ENCODE measurements around the gene TEAD4. TPM values are rescaled to one million over a fixed set of nuclear protein-coding genes. Genes with fewer than 3 reads are reported as not detected.

The TEAD4 gene
- total RNA-seq, 1 experiment from 2014 or later = 96.2 TPM

DNA sequence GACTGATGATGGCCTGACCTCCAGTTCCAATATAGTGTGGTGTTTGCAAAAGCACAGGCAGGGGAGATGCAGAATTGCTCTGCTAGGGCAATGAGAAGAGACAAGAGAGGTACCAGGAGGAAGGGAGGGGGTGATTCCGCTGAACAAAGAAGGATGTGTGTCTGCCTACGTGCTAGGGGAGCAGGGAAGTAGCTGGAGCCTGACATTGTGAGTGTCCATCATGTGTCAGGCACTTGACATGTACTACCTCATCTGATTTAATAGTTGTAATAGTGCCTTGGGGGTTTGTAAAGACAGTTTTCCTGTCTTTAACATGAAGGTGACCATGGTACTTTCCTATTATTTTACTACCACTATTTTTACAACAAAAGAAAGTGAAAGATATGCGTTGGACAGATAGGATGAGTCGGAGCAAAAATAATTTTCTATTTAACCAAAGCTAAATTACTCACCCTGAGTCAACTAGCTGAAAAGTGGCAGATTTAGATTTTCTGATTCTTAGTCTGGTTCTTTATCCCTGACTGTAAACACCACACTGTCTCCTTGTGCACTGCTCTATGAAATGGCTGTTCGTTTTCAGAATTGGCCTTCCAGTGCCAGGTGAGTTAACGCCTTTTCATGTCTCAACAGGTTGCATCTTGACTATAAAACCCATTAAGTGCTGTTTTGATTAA lies 33.7 kb upstream of the TEAD4 start:
- no TSS peak for BruUV-seq (replicated peaks)
- ChIA-PET CTCF (no interaction called here), POLR2A (no interaction called here)
- no peaks in the 10 kb centered on the region for H3K4me1 Mint-ChIP-seq (ENCODE audit: low read depth, unreplicated experiment)
- no peaks in the 10 kb centered on the region for H3K4me1 ChIP-seq
- no peaks in the 10 kb centered on the region for H3K9me3 ChIP-seq
- no peaks in the 10 kb centered on the region for H3K9me3 Mint-ChIP-seq (ENCODE audit: unreplicated experiment)
- DNase-seq = no peak
- TF ChIP-seq, protein P1, sequence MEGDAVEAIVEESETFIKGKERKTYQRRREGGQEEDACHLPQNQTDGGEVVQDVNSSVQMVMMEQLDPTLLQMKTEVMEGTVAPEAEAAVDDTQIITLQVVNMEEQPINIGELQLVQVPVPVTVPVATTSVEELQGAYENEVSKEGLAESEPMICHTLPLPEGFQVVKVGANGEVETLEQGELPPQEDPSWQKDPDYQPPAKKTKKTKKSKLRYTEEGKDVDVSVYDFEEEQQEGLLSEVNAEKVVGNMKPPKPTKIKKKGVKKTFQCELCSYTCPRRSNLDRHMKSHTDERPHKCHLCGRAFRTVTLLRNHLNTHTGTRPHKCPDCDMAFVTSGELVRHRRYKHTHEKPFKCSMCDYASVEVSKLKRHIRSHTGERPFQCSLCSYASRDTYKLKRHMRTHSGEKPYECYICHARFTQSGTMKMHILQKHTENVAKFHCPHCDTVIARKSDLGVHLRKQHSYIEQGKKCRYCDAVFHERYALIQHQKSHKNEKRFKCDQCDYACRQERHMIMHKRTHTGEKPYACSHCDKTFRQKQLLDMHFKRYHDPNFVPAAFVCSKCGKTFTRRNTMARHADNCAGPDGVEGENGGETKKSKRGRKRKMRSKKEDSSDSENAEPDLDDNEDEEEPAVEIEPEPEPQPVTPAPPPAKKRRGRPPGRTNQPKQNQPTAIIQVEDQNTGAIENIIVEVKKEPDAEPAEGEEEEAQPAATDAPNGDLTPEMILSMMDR (IDR thresholded peaks at IDR 0.05; ENCODE audit: insufficient read depth in 1 of 2, low read depth in 1 of 2, low read length in 1 of 2, severe bottlenecking in 1 of 2, unreplicated experiment in 1 of 2) = no peak
- no peaks in the 10 kb centered on the region for H3K27me3 Mint-ChIP-seq (ENCODE audit: insufficient read depth, unreplicated experiment)
- intact Hi-C loops (cut with micrococcal nuclease; ENCODE audit: unreplicated experiment) = no loop called here
- no peak overlapping the region for H3K4me3 Mint-ChIP-seq (ENCODE audit: unreplicated experiment)
- peaks cover 3% of the 10 kb centered on the region for H3K36me3 ChIP-seq (ENCODE audit: control insufficient read depth, insufficient read depth, low read length)
- H3K36me3 Mint-ChIP-seq (ENCODE audit: insufficient read depth, unreplicated experiment) = peaks cover 75% of the 10 kb centered on the region
- H3K27ac Mint-ChIP-seq (ENCODE audit: unreplicated experiment) = no peak overlapping the region
- no peaks in the 10 kb centered on the region for H3K27me3 ChIP-seq (replicated peaks; ENCODE audit: control insufficient read depth, insufficient read depth, low read length)
- H3K4me3 ChIP-seq (ENCODE audit: low read depth, low read length) = no peak overlapping the region

- no peak overlapping the region for H3K27ac Mint-ChIP-seq (ENCODE audit: unreplicated experiment)
- BruUV-seq (replicated peaks) = no TSS peak
- H3K9me3 ChIP-seq = no peaks in the 10 kb centered on the region
- H3K4me3 ChIP-seq (ENCODE audit: low read depth, low read length) = no peak overlapping the region
- no peak overlapping the region for H3K4me3 Mint-ChIP-seq (ENCODE audit: unreplicated experiment)
- H3K27me3 ChIP-seq (replicated peaks; ENCODE audit: control insufficient read depth, insufficient read depth, low read length) = no peaks in the 10 kb centered on the region
- TF ChIP-seq, protein P1 (IDR thresholded peaks at IDR 0.05; ENCODE audit: insufficient read depth in 1 of 2, low read depth in 1 of 2, low read length in 1 of 2, severe bottlenecking in 1 of 2, unreplicated experiment in 1 of 2) = no peak
- ChIA-PET POLR2A (no interaction called here), CTCF (interaction anchor here (0.6 kb wide), 1 partner anchor 340 kb away, joined by 3 read pairs; no protein-coding TSS in a partner anchor)
- H3K4me1 ChIP-seq = no peaks in the 10 kb centered on the region
- intact Hi-C loops (cut with micrococcal nuclease; ENCODE audit: unreplicated experiment) = no loop called here
- H3K9me3 Mint-ChIP-seq (ENCODE audit: unreplicated experiment) = no peaks in the 10 kb centered on the region
- H3K4me1 Mint-ChIP-seq (ENCODE audit: low read depth, unreplicated experiment) = no peaks in the 10 kb centered on the region
- H3K27me3 Mint-ChIP-seq (ENCODE audit: insufficient read depth, unreplicated experiment) = no peaks in the 10 kb centered on the region
- H3K36me3 Mint-ChIP-seq (ENCODE audit: insufficient read depth, unreplicated experiment) = peaks cover 80% of the 10 kb centered on the region
- peaks cover 2% of the 10 kb centered on the region for H3K36me3 ChIP-seq (ENCODE audit: control insufficient read depth, insufficient read depth, low read length)
- DNase-seq = no peak
Observed at GRCh38 chr12:2930865-2931264, 28.3 kb upstream of the TEAD4 start.

DNA sequence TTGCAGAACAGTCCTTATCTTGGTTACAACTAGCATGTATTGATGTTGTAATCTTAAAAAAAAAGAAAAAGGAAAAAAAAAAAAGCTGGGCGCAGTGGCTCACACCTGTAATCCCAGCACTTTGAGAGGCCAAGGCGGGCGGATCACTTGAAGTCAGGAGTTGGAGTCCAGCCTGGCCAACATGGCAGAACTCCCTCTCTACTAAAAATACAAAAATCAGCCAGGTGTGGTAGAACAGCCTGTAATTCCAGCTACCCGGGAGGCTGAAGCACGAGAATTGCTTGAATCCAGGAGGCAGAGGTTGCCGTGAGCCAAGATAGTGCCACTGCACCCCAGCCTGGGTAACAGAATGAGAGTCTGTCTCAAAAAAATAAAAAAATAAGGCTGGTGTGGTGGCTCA lies 25.6 kb upstream of the TEAD4 start:
- H3K36me3 Mint-ChIP-seq (ENCODE audit: insufficient read depth, unreplicated experiment) = peaks cover 75% of the 10 kb centered on the region

More for the DNA sequence above, 25.6 kb upstream of the TEAD4 start:
- CTCF ChIA-PET = interaction anchor here (0.6 to 1.0 kb wide), 3 partner anchors 11 to 79 kb away, joined by 3 to 7 read pairs (median 3); no protein-coding TSS in a partner anchor
- H3K27me3 ChIP-seq (replicated peaks; ENCODE audit: control insufficient read depth, insufficient read depth, low read length) = no peaks in the 10 kb centered on the region
- DNase-seq = no peak
- no peak overlapping the region for H3K27ac Mint-ChIP-seq (ENCODE audit: unreplicated experiment)
- H3K9me3 ChIP-seq = no peaks in the 10 kb centered on the region
- POLR2A ChIA-PET = no interaction called here
- H3K4me3 ChIP-seq (ENCODE audit: low read depth, low read length) = no peak overlapping the region
- BruUV-seq (replicated peaks) = no TSS peak
- H3K36me3 ChIP-seq (ENCODE audit: control insufficient read depth, insufficient read depth, low read length) = peaks cover 2% of the 10 kb centered on the region
- H3K4me3 Mint-ChIP-seq (ENCODE audit: unreplicated experiment) = no peak overlapping the region
- H3K27me3 Mint-ChIP-seq (ENCODE audit: insufficient read depth, unreplicated experiment) = no peaks in the 10 kb centered on the region
- TF ChIP-seq, protein P1 (IDR thresholded peaks at IDR 0.05; ENCODE audit: insufficient read depth in 1 of 2, low read depth in 1 of 2, low read length in 1 of 2, severe bottlenecking in 1 of 2, unreplicated experiment in 1 of 2) = no peak
- intact Hi-C loops (cut with micrococcal nuclease; ENCODE audit: unreplicated experiment) = no loop called here
- H3K9me3 Mint-ChIP-seq (ENCODE audit: unreplicated experiment) = no peaks in the 10 kb centered on the region
- no peaks in the 10 kb centered on the region for H3K4me1 ChIP-seq
- H3K4me1 Mint-ChIP-seq (ENCODE audit: low read depth, unreplicated experiment) = no peaks in the 10 kb centered on the region
